Lower leg skin (tissue), 4 donors: ENCODE measurements around the gene CHTOP. TPM values are rescaled to one million over a fixed set of nuclear protein-coding genes. Genes with fewer than 3 reads are reported as not detected.

Source experiments
- DNase-seq, 2 donors: peaks; one replicate each; pipeline ENCODE4 v3.0.0-alpha.2; 2019; ENCODE audit warnings: low spot score in 2 of 2
- H3K4me3 ChIP-seq: fragments of 200-600 bp; sonication (generic); 2 replicates; pipeline ENCODE4 v1.5.1; 2017; ENCODE audit warnings: mild to moderate bottlenecking, low read depth; ENCODE audit not compliant: poor library complexity, severe bottlenecking
- CTCF ChIP-seq, 3 donors: fragments of 450-650 bp; IDR thresholded peaks; one replicate each; pipeline ENCODE4 v1.5.1; 2016; ENCODE audit warnings: antibody characterized with exemption in 3 of 3, mild to moderate bottlenecking in 3 of 3, moderate library complexity in 2 of 3
- POLR2A ChIP-seq, 2 donors: fragments of 450-650 bp; IDR thresholded peaks; one replicate each; pipeline ENCODE4 v1.6.1; 2016 to 2017; ENCODE audit warnings: antibody characterized with exemption in 2 of 2, mild to moderate bottlenecking in 1 of 2, moderate library complexity in 1 of 2
- WGBS, 2 donors: methylation state at CpG; one replicate each; pipeline ENCODE4 v1.1.5; 2018; 5-methylcytosine and 5-hydroxymethylcytosine counted together
- intact Hi-C: fragments of 100-400 bp; cut with DNase I; formaldehyde crosslinking; loops from one replicate; pipeline ENCODE4 v1.15.0; 2023; ENCODE audit warnings: low total_unique reads
- total RNA-seq, 4 donors: library from RNA; depleted of rRNA; stranded (reverse); fragments of >200 nt; gene quantifications; one replicate each; pipeline ENCODE4 v1.1.0, GENCODE V29; 2016

The CHTOP gene
- total RNA-seq, 4 donors from 2014 or later, result 56.1 to 86.9 (median 65.5) TPM

GRCh38 chr1:153683854-153684253, 50.0 kb downstream of the CHTOP start:
- H3K4me3 ChIP-seq, result no peak overlapping the region
- intact Hi-C loops, result loop anchor here (10.0 kb wide), 1 partner anchor 61 kb away; no protein-coding TSS in a partner anchor
- no peak for TF ChIP-seq POLR2A (IDR thresholded peaks at IDR 0.05)
- no peak for TF ChIP-seq CTCF (IDR thresholded peaks at IDR 0.05)
- 63 to 64% methylated on average over 5 of the region's 5 CpGs for WGBS, 2 donors
- DNase-seq, result no peak

GRCh38 chr1:153684892-153685291, 51.0 kb downstream of the CHTOP start:
- intact Hi-C loops, result loop anchor here (10.0 kb wide), 1 partner anchor 60 kb away; no protein-coding TSS in a partner anchor
- DNase-seq, result no peak
- no peak overlapping the region for H3K4me3 ChIP-seq
- TF ChIP-seq CTCF (IDR thresholded peaks at IDR 0.05) (no peak), POLR2A (IDR thresholded peaks at IDR 0.05) (no peak)
- WGBS, 2 donors, result 92% methylated on average over 12 of the region's 12 CpGs

GRCh38 chr1:153685544-153686340, 51.9 kb downstream of the CHTOP start:
- TF ChIP-seq POLR2A (IDR thresholded peaks at IDR 0.05), result no peak
- TF ChIP-seq CTCF (IDR thresholded peaks at IDR 0.05), result no peak
- WGBS, 2 donors, result 83% methylated on average over 11 of the region's 11 CpGs

GRCh38 chr1:153687346-153688125, 53.7 kb downstream of the CHTOP start:
- DNase-seq, result no peak
- TF ChIP-seq CTCF (IDR thresholded peaks at IDR 0.05) (no peak), POLR2A (IDR thresholded peaks at IDR 0.05) (no peak)
- intact Hi-C loops, result loop anchor here (10.0 kb wide), 1 partner anchor 57 kb away; no protein-coding TSS in a partner anchor
- no peak overlapping the region for H3K4me3 ChIP-seq
- 91% methylated on average over 16 of the region's 16 CpGs for WGBS, 2 donors

More at GRCh38 chr1:153685544-153686340, 51.9 kb downstream of the CHTOP start:
- intact Hi-C loops, result loop anchor here (10.0 kb wide), 1 partner anchor 59 kb away; no protein-coding TSS in a partner anchor
- DNase-seq, result no peak
- no peak overlapping the region for H3K4me3 ChIP-seq

- 87 to 91% methylated on average over 7 of the region's 7 CpGs for WGBS, 2 donors
- TF ChIP-seq CTCF (IDR thresholded peaks at IDR 0.05) (no peak), POLR2A (IDR thresholded peaks at IDR 0.05) (no peak)
- DNase-seq, result no peak
- intact Hi-C loops, result loop anchor here (10.0 kb wide), 1 partner anchor 57 kb away; no protein-coding TSS in a partner anchor
- H3K4me3 ChIP-seq, result no peak overlapping the region
These were observed 54.4 kb downstream of the CHTOP start for GRCh38 chr1:153688276-153688675.
